Dedifferentiated amniotic fluid mesenchymal stem cell (primary cell): Measurements from ENCODE around the gene SRPK2.
"Not testable (repeated sequence)": the region's sequence is repeated elsewhere in the genome, so short reads cannot be mapped to it uniquely, and the experiment has no call there.

Source experiments
- DNase-seq: peaks from one replicate; pipeline ENCODE4 v3.0.0-alpha.2; 2016; ENCODE audit errors: extremely low spot score

Gene SRPK2

GRCh38 chr7:105267244-105267643 is 121.5 kb downstream of the SRPK2 start:
- no peak for DNase-seq

- DNase-seq = no peak
Measured at GRCh38 chr7:105264707-105265106, 124.0 kb downstream of the SRPK2 start.

- no peak for DNase-seq
Measured at GRCh38 chr7:105261689-105262088, 127.0 kb downstream of the SRPK2 start.

GRCh38 chr7:105260201-105260871 is 128.4 kb downstream of the SRPK2 start:
- not testable (repeated sequence) for DNase-seq

- not testable (repeated sequence) for DNase-seq
Measured at GRCh38 chr7:105258919-105259318, 129.8 kb downstream of the SRPK2 start.

- no peak for DNase-seq
Measured at GRCh38 chr7:105257338-105257737, 131.4 kb downstream of the SRPK2 start.

- no peak for DNase-seq
Measured at GRCh38 chr7:105256761-105257231, 131.9 kb downstream of the SRPK2 start.

GRCh38 chr7:105250706-105251105 is 138.0 kb downstream of the SRPK2 start:
- no peak for DNase-seq

- peak; percentile 60 for DNase-seq
Measured at GRCh38 chr7:105250239-105250638, 138.5 kb downstream of the SRPK2 start.

GRCh38 chr7:105249216-105249615 is 139.5 kb downstream of the SRPK2 start:
- DNase-seq = no peak

- no peak for DNase-seq
Measured at GRCh38 chr7:105246679-105247078, 142.0 kb downstream of the SRPK2 start.

- no peak for DNase-seq
Measured at GRCh38 chr7:105246256-105246655, 142.5 kb downstream of the SRPK2 start.

GRCh38 chr7:105245398-105246114 is 143.2 kb downstream of the SRPK2 start:
- DNase-seq = no peak

GRCh38 chr7:105244594-105244993 is 144.1 kb downstream of the SRPK2 start:
- DNase-seq = no peak

GRCh38 chr7:105241198-105241597 is 147.5 kb downstream of the SRPK2 start:
- DNase-seq = no peak

GRCh38 chr7:105238198-105238765 is 150.4 kb downstream of the SRPK2 start:
- no peak for DNase-seq

GRCh38 chr7:105234886-105235285 is 153.8 kb downstream of the SRPK2 start:
- DNase-seq = no peak

GRCh38 chr7:105232829-105233291 is 155.9 kb downstream of the SRPK2 start:
- not testable (repeated sequence) for DNase-seq

- no peak for DNase-seq
Measured at GRCh38 chr7:105230486-105230885, 158.2 kb downstream of the SRPK2 start.

GRCh38 chr7:105229641-105230040 is 159.1 kb downstream of the SRPK2 start:
- no peak for DNase-seq

- DNase-seq = no peak
Measured at GRCh38 chr7:105228555-105228954, 160.2 kb downstream of the SRPK2 start.

- DNase-seq = no peak
Measured at GRCh38 chr7:105227391-105227790, 161.3 kb downstream of the SRPK2 start.
